GM12873 (cell line): ENCODE results near the gene PCNX2.

Source experiments
- CTCF ChIP-seq: IDR thresholded peaks from 2 replicates; pipeline ENCODE4 v1.5.1; 2012; ENCODE audit warnings: low read depth, mild to moderate bottlenecking, moderate library complexity, low read length, control low read depth; ENCODE audit not compliant: insufficient read depth; ENCODE audit errors: missing control alignments

Gene PCNX2

DNA sequence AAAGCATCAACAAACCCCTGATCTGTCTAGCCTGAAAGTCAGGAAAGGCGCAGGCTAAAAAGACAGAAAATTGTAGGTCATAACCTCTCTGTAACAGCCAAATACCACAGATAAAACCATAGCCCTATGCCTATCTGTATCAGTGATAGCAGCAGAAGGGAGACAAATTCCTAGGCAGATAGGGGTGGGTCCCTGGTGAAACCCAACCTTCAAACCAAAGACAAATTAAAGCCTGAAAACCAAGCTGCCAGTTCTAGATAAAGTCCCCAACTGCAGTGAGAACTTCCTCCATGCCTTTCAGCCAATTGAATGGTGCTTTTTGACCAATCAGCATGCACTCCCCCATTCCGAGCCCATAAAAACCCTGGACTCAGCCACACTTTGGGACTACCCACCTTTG is 229.8 kb downstream of the PCNX2 start:
- TF ChIP-seq CTCF: no peak

- TF ChIP-seq CTCF: no peak
Observed at GRCh38 chr1:233064988-233065387, 230.5 kb downstream of the PCNX2 start.

DNA sequence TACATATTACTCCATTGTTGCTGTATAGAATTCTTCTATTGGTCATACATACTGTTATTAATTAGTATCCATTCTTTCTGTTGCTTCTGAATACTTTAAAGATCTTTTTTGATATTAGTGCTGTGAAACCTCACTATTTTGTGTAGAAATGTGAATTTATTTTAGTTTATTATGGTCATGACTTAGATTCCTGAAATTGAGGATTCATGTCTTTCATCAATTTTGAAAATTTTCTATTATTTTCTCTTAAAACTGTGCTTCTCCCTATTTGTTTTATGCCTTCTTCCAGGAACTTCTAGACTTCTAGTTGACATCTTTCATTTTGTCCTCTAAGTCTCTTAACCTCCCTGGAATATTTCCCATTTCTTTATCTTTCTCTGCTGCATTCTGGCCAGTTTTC is 232.1 kb downstream of the PCNX2 start:
- no peak for TF ChIP-seq CTCF

- TF ChIP-seq CTCF: no peak
Observed at GRCh38 chr1:233061265-233061664, 234.3 kb downstream of the PCNX2 start.

DNA sequence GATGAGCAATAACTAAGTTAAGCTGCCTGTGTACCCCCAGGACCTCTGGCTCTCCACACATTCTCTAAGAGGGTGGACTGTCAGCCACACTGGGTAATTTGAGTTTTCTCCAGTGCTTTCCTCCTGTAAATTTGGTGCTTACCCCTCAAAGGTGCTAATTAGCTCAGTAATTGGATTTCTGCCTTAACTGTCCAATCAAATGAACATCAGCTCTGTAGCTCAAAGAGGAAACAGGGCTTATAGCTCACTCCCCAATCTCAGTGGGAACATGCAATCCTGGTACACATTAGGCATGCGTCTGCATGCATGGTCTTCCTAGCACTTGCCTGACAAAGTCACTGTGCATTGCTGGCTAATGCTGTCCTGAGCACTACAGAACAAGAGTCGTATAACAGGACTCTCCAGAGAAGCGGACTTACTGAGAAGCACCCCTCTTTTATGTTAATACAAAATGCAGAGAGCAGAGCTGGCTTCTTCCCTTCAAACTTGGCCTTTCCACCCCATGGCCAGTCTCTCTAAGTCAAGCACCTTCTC is 235.0 kb downstream of the PCNX2 start:
- no peak for TF ChIP-seq CTCF

- no peak for TF ChIP-seq CTCF
Observed at GRCh38 chr1:233057836-233058235, 237.7 kb downstream of the PCNX2 start.

- no peak for TF ChIP-seq CTCF
Observed at GRCh38 chr1:233055879-233056641, 239.5 kb downstream of the PCNX2 start.
